Putamen (tissue), 1 donor: ENCODE results near the gene PPFIA1.
A peak's percentile ranks its signal among the peaks of the same experiment; 100 is the strongest.
"Not testable (repeated sequence)": the region's sequence is repeated elsewhere in the genome, so short reads cannot be mapped to it uniquely, and the experiment has no call there.

ENCODE experiments used
- DNase-seq: peaks from one replicate; pipeline ENCODE4 v3.0.0-alpha.2; 2016; ENCODE audit warnings: low spot score

The PPFIA1 gene

GRCh38 chr11:70325824-70326223 is 55.3 kb downstream of the PPFIA1 start:
- DNase-seq, result no peak

- DNase-seq, result no peak
Observed at GRCh38 chr11:70326365-70326811, 55.9 kb downstream of the PPFIA1 start.

GRCh38 chr11:70326833-70327232 is 56.3 kb downstream of the PPFIA1 start:
- no peak for DNase-seq

GRCh38 chr11:70327717-70328116 is 57.2 kb downstream of the PPFIA1 start:
- DNase-seq, result no peak

GRCh38 chr11:70328556-70328955 is 58.1 kb downstream of the PPFIA1 start:
- DNase-seq, result no peak

- DNase-seq, result not testable (repeated sequence)
Observed at GRCh38 chr11:70331320-70331843, 60.9 kb downstream of the PPFIA1 start.

GRCh38 chr11:70331901-70332300 is 61.4 kb downstream of the PPFIA1 start:
- DNase-seq, result peak; percentile 64

GRCh38 chr11:70332567-70332966 is 62.1 kb downstream of the PPFIA1 start:
- DNase-seq, result no peak

- DNase-seq, result peak; percentile 71
Observed at GRCh38 chr11:70333261-70333660, 62.8 kb downstream of the PPFIA1 start.

- DNase-seq, result no peak
Observed at GRCh38 chr11:70334351-70334995, 64.0 kb downstream of the PPFIA1 start.

GRCh38 chr11:70335511-70335910 is 65.0 kb downstream of the PPFIA1 start:
- DNase-seq, result no peak

GRCh38 chr11:70338594-70338993 is 68.1 kb downstream of the PPFIA1 start:
- DNase-seq, result no peak

GRCh38 chr11:70339066-70339465 is 68.6 kb downstream of the PPFIA1 start:
- no peak for DNase-seq

- no peak for DNase-seq
Observed at GRCh38 chr11:70341881-70342429, 71.5 kb downstream of the PPFIA1 start.

- no peak for DNase-seq
Observed at GRCh38 chr11:70343636-70344035, 73.1 kb downstream of the PPFIA1 start.

GRCh38 chr11:70348191-70348590 is 77.7 kb downstream of the PPFIA1 start:
- no peak for DNase-seq

- no peak for DNase-seq
Observed at GRCh38 chr11:70348608-70349007, 78.1 kb downstream of the PPFIA1 start.

- no peak for DNase-seq
Observed at GRCh38 chr11:70351646-70352045, 81.2 kb downstream of the PPFIA1 start.

GRCh38 chr11:70352100-70352499 is 81.6 kb downstream of the PPFIA1 start:
- no peak for DNase-seq

- no peak for DNase-seq
Observed at GRCh38 chr11:70352601-70353000, 82.1 kb downstream of the PPFIA1 start.

GRCh38 chr11:70353329-70353728 is 82.8 kb downstream of the PPFIA1 start:
- DNase-seq, result no peak

- no peak for DNase-seq
Observed at GRCh38 chr11:70353900-70354568, 83.5 kb downstream of the PPFIA1 start.

GRCh38 chr11:70354629-70355028 is 84.1 kb downstream of the PPFIA1 start:
- no peak for DNase-seq
